Astrocyte (in vitro differentiated cells and primary cell): ENCODE data around the gene ERMARD.

ENCODE experiments used
- EZH2 ChIP-seq: IDR thresholded peaks from 2 replicates; pipeline ENCODE4 v1.6.1; 2012; ENCODE audit warnings: mild to moderate bottlenecking, low read length, inconsistent platforms; ENCODE audit not compliant: insufficient read depth
- TF ChIP-seq, protein P1 (sequence below): IDR thresholded peaks from 2 replicates; pipeline ENCODE4 v1.5.1; 2011; ENCODE audit warnings: low read depth, mild to moderate bottlenecking, inconsistent platforms, low read length, moderate library complexity; ENCODE audit not compliant: insufficient read depth

DNA sequence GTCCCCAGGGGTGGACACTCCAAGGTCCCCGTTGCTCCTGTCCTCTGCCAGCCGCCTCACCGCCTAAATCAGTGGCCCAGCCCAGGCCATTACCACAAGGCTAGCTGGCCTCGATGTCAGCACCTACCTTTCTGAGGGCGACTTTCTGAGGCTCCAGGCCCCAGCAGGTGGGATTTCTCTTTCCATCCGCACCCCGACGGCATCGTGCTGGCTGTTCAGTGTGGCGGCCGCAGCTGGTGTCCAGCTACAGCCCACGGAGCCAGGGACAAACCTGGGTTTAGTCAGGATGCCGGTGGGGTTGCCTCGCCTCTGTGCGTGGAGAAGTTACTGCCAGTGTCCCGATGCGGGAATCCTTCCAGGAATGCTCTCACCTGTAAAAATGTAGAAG, 60.8 kb downstream of the ERMARD start:
- TF ChIP-seq, protein P1, sequence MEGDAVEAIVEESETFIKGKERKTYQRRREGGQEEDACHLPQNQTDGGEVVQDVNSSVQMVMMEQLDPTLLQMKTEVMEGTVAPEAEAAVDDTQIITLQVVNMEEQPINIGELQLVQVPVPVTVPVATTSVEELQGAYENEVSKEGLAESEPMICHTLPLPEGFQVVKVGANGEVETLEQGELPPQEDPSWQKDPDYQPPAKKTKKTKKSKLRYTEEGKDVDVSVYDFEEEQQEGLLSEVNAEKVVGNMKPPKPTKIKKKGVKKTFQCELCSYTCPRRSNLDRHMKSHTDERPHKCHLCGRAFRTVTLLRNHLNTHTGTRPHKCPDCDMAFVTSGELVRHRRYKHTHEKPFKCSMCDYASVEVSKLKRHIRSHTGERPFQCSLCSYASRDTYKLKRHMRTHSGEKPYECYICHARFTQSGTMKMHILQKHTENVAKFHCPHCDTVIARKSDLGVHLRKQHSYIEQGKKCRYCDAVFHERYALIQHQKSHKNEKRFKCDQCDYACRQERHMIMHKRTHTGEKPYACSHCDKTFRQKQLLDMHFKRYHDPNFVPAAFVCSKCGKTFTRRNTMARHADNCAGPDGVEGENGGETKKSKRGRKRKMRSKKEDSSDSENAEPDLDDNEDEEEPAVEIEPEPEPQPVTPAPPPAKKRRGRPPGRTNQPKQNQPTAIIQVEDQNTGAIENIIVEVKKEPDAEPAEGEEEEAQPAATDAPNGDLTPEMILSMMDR, result no peak
- TF ChIP-seq EZH2, result no peak
